ENCODE data around the gene LPAR3. TPM values are rescaled to one million over a fixed set of nuclear protein-coding genes. Genes with fewer than 3 reads are reported as not detected.

Gene LPAR3
- total and polyA plus RNA-seq, 2 of the 4 experiments (the other 2 are of a cell fraction), result 0.09 to 0.18 TPM

GRCh38 chr1:84857906-84858305 lies 35.1 kb downstream of the LPAR3 start:
- Histone ChIP-seq H2BK120ac (ENCODE audit: low read depth, low read length) (no peak overlapping the region), H3K56ac (ENCODE audit: extremely low read depth, insufficient read depth, low read length) (no peak overlapping the region), H2BK15ac (ENCODE audit: low read depth, low read length) (no peak overlapping the region), H3K18ac (ENCODE audit: low read depth, low read length) (no peak overlapping the region), H2AK9ac (replicated peaks; ENCODE audit: low read depth, low read length, poor library complexity) (no peak overlapping the region), H4K5ac (ENCODE audit: low read depth, low read length) (no peak overlapping the region), H3K27me3 (ENCODE audit: control insufficient read depth, insufficient read depth, low read length) (peaks cover 2% of the 10 kb centered on the region; the same call in 1 of the 2 replicates), H2BK20ac (ENCODE audit: low read depth, low read length) (no peak overlapping the region), H3K4me3 (ENCODE audit: insufficient read depth, low read depth, low read length) (no peak overlapping the region), H3K9ac (ENCODE audit: low read depth, low read length) (no peak overlapping the region), H3K4ac (ENCODE audit: low read depth, low read length) (no peak overlapping the region), H3K4me1 (ENCODE audit: control insufficient read depth, insufficient read depth, low read length) (peaks cover 10% of the 10 kb centered on the region), H3K79me1 (ENCODE audit: low read depth in 1 of 2, low read length in 2 of 2) (no peaks in the 10 kb centered on the region), H3K9me1 (ENCODE audit: insufficient read depth, low read length) (peaks cover 14% of the 10 kb centered on the region), H2AFZ (replicated peaks; ENCODE audit: low read length, poor library complexity) (no peak overlapping the region), H3K27ac (ENCODE audit: insufficient read depth, low read length) (no peak overlapping the region), H2BK5ac (ENCODE audit: low read depth, low read length, poor library complexity, severe bottlenecking) (no peak overlapping the region), H4K91ac (ENCODE audit: insufficient read depth, low read depth, low read length) (no peak overlapping the region), H3K9me3 (ENCODE audit: control insufficient read depth, insufficient read depth, low read length) (no peaks in the 10 kb centered on the region), H3K14ac (replicated peaks; ENCODE audit: low read depth, low read length) (no peak overlapping the region), H3K4me2 (ENCODE audit: low read depth, low read length) (no peak overlapping the region), H3K36me3 (ENCODE audit: control insufficient read depth, insufficient read depth, low read length) (no peaks in the 10 kb centered on the region), H4K8ac (ENCODE audit: low read depth in 2 of 2, low read length in 2 of 2) (no peak overlapping the region), H4K20me1 (ENCODE audit: insufficient read depth, low read length) (no peaks in the 10 kb centered on the region), H3K23ac (ENCODE audit: low read depth, low read length) (no peak overlapping the region), H2AK5ac (ENCODE audit: low read depth, low read length) (no peak overlapping the region)
- TF ChIP-seq FOS (IDR thresholded peaks at IDR 0.05; ENCODE audit: low read depth, low read length), result no peak
- intact Hi-C loops (cut with micrococcal nuclease) (no loop called here), in situ Hi-C loops (cut with MboI; ENCODE audit: low sequenced_read_pairs) (no loop called here), dilution Hi-C loops (cut with HindIII; ENCODE audit: low sequenced_read_pairs, unreplicated experiment) (no loop called here)
- no TSS peak for BruUV-seq (replicated peaks)
- ATAC-seq (ENCODE audit: low read depth) (no peak), DNase-seq (no peak)
- no CpG with 5 or more reads among the region's 8 CpGs for WGBS, 2 experiments (ENCODE audit: extremely low coverage in 2 of 2, insufficient read length in 1 of 2)
- ChIA-PET CTCF (interaction anchor here (0.9 kb wide), 1 partner anchor 12 kb away, joined by 3 read pairs; no protein-coding TSS in a partner anchor), POLR2A (ENCODE audit: unreplicated experiment) (no interaction called here)

All from IMR-90 (cell line).